ENCODE measurements around the gene TCEA3.

The TCEA3 gene

DNA sequence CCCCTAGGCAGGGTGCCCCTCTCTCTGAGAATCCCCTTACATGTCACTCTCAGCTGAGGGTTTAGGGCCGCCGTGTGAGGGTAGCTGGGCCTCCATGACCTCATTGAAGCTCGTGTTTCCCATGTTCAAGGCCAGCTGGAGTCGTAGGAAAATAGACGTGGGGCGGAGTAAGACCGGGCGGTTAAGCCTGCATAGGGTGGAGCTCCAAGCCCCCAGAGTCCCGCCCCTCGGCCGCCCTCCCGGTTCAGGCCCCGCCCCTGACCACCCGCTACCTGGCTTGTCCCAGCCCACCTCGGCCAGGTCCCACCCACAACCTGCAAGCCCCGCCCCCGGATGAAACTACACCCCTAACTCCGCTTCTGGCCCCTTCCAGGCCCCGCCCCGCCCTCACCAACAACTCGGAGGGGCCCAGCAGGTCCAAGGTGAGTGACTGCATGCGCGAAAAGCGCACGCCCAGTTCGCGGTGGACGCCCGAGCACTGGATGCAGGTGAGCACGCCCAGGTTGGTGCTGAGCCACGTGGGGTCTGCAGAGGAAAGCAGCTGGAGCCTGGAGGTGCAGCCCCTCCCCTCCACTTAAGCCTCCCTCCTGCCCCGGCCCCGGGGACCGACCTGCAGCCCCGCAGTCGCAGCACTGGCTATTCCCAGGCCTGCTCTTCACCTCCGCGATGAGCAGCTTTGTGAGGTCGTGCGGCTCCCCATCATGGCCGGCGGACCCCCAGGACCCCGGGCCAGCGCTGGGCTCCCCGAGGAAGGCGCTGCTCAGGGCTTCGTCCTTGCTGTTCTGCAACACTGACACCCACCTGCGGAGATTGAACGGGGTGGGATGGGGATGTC, 12.2 kb upstream of the TCEA3 start:
- no peak for ATAC-seq (ENCODE audit: low read depth)
- no peak for DNase-seq (ENCODE audit: low spot score)
- no peak overlapping the region for H3K4me3 ChIP-seq (ENCODE audit: severe bottlenecking)
- no peaks in the 10 kb centered on the region for H3K9me3 ChIP-seq (ENCODE audit: severe bottlenecking)
- H3K36me3 ChIP-seq (ENCODE audit: low read depth): peaks cover 29% of the 10 kb centered on the region; the same call in 1 of the 2 replicates
- H3K4me1 ChIP-seq (ENCODE audit: insufficient read depth, poor library complexity, severe bottlenecking): no peaks in the 10 kb centered on the region
- H3K27me3 ChIP-seq (ENCODE audit: insufficient read depth, poor library complexity, severe bottlenecking): no peaks in the 10 kb centered on the region
- no peak overlapping the region for H3K27ac ChIP-seq (ENCODE audit: poor library complexity, severe bottlenecking)
- TF ChIP-seq, protein P1, sequence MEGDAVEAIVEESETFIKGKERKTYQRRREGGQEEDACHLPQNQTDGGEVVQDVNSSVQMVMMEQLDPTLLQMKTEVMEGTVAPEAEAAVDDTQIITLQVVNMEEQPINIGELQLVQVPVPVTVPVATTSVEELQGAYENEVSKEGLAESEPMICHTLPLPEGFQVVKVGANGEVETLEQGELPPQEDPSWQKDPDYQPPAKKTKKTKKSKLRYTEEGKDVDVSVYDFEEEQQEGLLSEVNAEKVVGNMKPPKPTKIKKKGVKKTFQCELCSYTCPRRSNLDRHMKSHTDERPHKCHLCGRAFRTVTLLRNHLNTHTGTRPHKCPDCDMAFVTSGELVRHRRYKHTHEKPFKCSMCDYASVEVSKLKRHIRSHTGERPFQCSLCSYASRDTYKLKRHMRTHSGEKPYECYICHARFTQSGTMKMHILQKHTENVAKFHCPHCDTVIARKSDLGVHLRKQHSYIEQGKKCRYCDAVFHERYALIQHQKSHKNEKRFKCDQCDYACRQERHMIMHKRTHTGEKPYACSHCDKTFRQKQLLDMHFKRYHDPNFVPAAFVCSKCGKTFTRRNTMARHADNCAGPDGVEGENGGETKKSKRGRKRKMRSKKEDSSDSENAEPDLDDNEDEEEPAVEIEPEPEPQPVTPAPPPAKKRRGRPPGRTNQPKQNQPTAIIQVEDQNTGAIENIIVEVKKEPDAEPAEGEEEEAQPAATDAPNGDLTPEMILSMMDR (IDR thresholded peaks at IDR 0.05; ENCODE audit: poor library complexity, severe bottlenecking): no peak

DNA sequence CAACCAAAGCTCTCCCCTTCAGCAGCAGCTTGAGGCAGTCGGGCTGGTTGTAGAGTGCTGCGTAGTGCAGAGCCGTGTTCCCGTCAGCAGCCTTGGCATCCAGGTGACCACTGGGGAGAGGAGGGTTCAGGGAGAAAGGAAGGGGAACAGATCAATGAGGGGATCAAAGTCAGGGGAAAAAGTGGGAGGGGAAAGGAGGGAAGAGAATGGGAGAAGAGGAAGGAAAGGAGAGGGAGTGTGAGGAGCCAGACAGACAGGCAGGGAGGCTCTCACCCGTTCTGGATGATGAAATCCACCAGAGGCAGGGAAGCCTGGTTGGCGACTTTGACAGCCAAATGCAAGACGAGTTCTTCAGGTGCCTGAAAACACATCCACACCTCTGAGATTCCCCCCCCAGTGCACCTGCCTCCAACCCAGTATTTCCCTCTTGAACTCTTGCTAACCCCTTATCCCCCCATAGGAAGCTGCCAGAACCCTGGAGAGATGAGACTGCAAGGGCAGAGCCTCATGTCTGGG, 9.8 kb upstream of the TCEA3 start:
- Histone ChIP-seq H3K36me3 (ENCODE audit: low read depth) (peaks cover 28% of the 10 kb centered on the region), H3K4me1 (ENCODE audit: insufficient read depth, poor library complexity, severe bottlenecking) (no peaks in the 10 kb centered on the region), H3K27me3 (ENCODE audit: insufficient read depth, poor library complexity, severe bottlenecking) (no peaks in the 10 kb centered on the region), H3K27ac (ENCODE audit: poor library complexity, severe bottlenecking) (no peak overlapping the region), H3K9me3 (ENCODE audit: severe bottlenecking) (no peaks in the 10 kb centered on the region), H3K4me3 (ENCODE audit: severe bottlenecking) (no peak overlapping the region)
- DNase-seq (ENCODE audit: low spot score): no peak
- ATAC-seq (ENCODE audit: low read depth): no peak
- TF ChIP-seq, protein P1 (IDR thresholded peaks at IDR 0.05; ENCODE audit: poor library complexity, severe bottlenecking): no peak

DNA sequence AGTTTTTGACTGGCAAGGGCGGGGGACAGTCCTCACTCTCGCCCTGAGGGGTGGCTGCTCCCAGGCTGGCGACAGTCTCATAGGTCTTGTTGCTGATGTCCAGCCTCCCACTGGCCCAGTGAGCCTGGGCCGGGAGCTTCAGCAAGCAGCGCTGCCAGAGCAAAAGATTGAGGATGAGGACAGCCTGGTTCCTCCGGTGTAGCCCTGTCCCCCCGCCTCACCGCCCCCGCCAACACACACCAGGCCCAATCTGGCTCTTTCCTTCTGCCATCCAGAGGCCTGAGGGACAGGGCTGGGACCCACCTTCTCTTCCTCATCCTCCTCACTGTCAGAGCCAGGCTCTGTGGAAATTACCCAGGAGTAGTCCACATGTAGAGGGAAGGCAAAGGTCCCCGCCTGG, 8.6 kb upstream of the TCEA3 start:
- ATAC-seq (ENCODE audit: low read depth) (no peak), DNase-seq (ENCODE audit: low spot score) (no peak)
- peaks cover 28% of the 10 kb centered on the region for H3K36me3 ChIP-seq (ENCODE audit: low read depth)
- H3K4me3 ChIP-seq (ENCODE audit: severe bottlenecking): no peak overlapping the region
- no peaks in the 10 kb centered on the region for H3K4me1 ChIP-seq (ENCODE audit: insufficient read depth, poor library complexity, severe bottlenecking)
- TF ChIP-seq, protein P1 (IDR thresholded peaks at IDR 0.05; ENCODE audit: poor library complexity, severe bottlenecking): no peak
- H3K27ac ChIP-seq (ENCODE audit: poor library complexity, severe bottlenecking): no peak overlapping the region
- no peaks in the 10 kb centered on the region for H3K27me3 ChIP-seq (ENCODE audit: insufficient read depth, poor library complexity, severe bottlenecking)
- H3K9me3 ChIP-seq (ENCODE audit: severe bottlenecking): no peaks in the 10 kb centered on the region

DNA sequence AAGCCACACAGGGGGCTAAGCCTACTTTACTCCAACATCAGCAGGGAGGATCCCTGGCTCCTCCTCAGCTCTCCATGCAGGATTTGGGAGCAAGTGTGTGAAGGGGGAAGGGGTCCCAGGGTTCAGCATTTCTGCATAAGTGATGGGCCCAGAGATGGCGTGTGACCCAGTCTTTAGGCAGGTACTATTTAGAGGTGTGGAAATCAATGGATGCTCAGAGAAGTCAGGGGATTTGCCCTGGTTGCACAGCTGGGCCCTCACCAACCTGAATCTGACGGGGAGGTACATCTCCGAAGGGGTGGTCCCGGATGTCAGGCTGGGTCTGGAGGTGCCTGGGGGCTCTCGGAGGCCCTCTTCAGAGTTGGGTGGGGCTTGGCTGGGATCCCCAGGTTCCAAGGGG, 6.9 kb upstream of the TCEA3 start:
- Histone ChIP-seq H3K9me3 (ENCODE audit: severe bottlenecking) (no peaks in the 10 kb centered on the region), H3K4me1 (ENCODE audit: insufficient read depth, poor library complexity, severe bottlenecking) (no peaks in the 10 kb centered on the region), H3K4me3 (ENCODE audit: severe bottlenecking) (no peak overlapping the region), H3K27ac (ENCODE audit: poor library complexity, severe bottlenecking) (no peak overlapping the region), H3K27me3 (ENCODE audit: insufficient read depth, poor library complexity, severe bottlenecking) (no peaks in the 10 kb centered on the region), H3K36me3 (ENCODE audit: low read depth) (peaks cover 28% of the 10 kb centered on the region)
- no peak for ATAC-seq (ENCODE audit: low read depth)
- TF ChIP-seq, protein P1 (IDR thresholded peaks at IDR 0.05; ENCODE audit: poor library complexity, severe bottlenecking): no peak
- DNase-seq (ENCODE audit: low spot score): no peak

DNA sequence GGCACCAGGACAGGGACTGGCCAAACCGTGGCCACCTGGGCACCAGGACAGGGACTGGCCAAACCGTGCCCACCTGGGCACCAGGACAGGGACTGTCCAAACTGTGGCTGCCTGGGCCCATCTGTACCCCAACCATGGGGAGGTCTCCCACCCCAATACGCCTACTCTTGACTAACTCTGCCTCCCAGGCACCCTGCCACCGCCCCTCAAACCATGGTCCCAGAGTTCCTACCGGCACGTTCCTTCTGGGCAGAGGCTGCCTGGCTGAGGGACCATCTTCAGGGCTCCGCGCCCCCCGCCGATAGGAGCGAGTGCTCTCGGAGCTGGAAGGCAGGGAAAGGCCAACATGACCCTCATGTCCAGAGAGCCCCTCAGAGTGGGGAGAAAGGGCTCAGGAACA, 6.3 kb upstream of the TCEA3 start:
- H3K27me3 ChIP-seq (ENCODE audit: insufficient read depth, poor library complexity, severe bottlenecking): no peaks in the 10 kb centered on the region
- no peak for ATAC-seq (ENCODE audit: low read depth)
- TF ChIP-seq, protein P1 (IDR thresholded peaks at IDR 0.05; ENCODE audit: poor library complexity, severe bottlenecking): no peak
- no peaks in the 10 kb centered on the region for H3K9me3 ChIP-seq (ENCODE audit: severe bottlenecking)
- no peaks in the 10 kb centered on the region for H3K4me1 ChIP-seq (ENCODE audit: insufficient read depth, poor library complexity, severe bottlenecking)
- no peak overlapping the region for H3K27ac ChIP-seq (ENCODE audit: poor library complexity, severe bottlenecking)
- H3K36me3 ChIP-seq (ENCODE audit: low read depth): peaks cover 27% of the 10 kb centered on the region
- DNase-seq (ENCODE audit: low spot score): no peak
- no peak overlapping the region for H3K4me3 ChIP-seq (ENCODE audit: severe bottlenecking)

Measured in RWPE2 (cell line).